Stimulated activated memory B cell treated with anti-CD40 and anti-IgM and Interleukin-4, amounts not matched to agents 10 μg/mL and 1 μg/mL and 100 μg/mL, for 72 hours (primary cell): Measurements from ENCODE around the gene DLG2.

Experiments
- ATAC-seq: fragments of 150-1000 bp; cut with Tn5 transposase; 2 replicates; pipeline ENCODE4 v1.10.0; 2021
- H3K27ac Mint-ChIP-seq: one replicate; pipeline ENCODE4 v1.8.0; 2022; ENCODE audit warnings: mild to moderate bottlenecking, mixed read lengths
- H3K27me3 Mint-ChIP-seq: one replicate; pipeline ENCODE4 v1.8.0; 2022; ENCODE audit warnings: mixed read lengths
- H3K36me3 Mint-ChIP-seq: one replicate; pipeline ENCODE4 v1.8.0; 2022; ENCODE audit warnings: mixed read lengths
- H3K4me1 Mint-ChIP-seq: one replicate; pipeline ENCODE4 v1.8.0; 2022; ENCODE audit warnings: mixed read lengths
- H3K4me3 Mint-ChIP-seq: one replicate; pipeline ENCODE4 v1.8.0; 2022; ENCODE audit warnings: mild to moderate bottlenecking, moderate library complexity, mixed read lengths
- H3K9me3 Mint-ChIP-seq: one replicate; pipeline ENCODE4 v1.8.0; 2022; ENCODE audit warnings: mixed read lengths

The DLG2 gene

DNA sequence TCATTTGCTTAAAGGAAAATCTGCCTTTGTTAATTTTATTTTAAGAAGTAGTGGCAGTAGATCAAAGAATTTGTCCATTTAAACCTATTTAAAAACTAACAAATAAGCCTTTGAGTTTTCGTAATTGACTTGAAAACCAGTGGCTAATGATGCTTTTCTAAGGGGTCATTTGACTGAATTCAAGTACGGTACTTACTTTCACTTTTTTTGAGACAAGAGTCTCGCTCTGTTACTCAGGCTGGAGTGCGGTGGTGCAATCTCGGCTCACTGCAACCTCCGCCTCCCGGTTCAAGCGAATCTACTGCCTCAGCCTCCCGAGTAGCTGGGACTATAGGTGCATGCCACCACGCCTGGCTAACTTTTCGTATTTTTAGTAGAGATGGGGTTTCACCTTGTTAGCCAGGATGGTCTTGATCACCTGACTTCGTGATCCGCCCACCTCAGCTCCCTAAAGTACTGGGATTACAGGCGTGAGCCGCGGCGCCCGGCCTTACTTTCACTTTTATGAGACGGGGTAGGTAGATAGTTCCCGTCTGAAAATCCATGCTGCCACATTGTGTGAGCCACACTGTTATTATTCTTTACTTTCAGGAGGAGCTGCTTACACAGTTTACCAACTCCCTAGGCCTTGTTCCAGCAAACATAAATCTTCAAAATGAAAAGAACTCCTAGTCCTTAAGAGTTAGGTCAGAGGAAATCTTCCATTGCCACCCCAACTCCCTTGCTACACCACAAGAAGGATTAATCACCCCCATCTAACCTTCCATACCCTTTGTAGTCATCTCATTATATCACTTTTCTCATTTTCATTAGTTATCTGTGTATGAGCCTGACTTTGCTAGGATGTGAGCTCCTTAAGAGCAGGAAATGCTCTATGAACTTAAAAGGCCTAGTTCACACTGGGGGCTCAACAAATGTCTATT is 1414.4 kb downstream of the DLG2 start:
- no peak for ATAC-seq
- H3K4me3 Mint-ChIP-seq, result no peak overlapping the region

GRCh38 chr11:84211896-84212295 is 1415.2 kb downstream of the DLG2 start:
- H3K4me1 Mint-ChIP-seq, result no peaks in the 10 kb centered on the region
- H3K27ac Mint-ChIP-seq, result no peak overlapping the region
- no peak overlapping the region for H3K4me3 Mint-ChIP-seq
- no peaks in the 10 kb centered on the region for H3K36me3 Mint-ChIP-seq
- H3K27me3 Mint-ChIP-seq, result no peaks in the 10 kb centered on the region
- no peak for ATAC-seq
- H3K9me3 Mint-ChIP-seq, result peaks cover 2% of the 10 kb centered on the region

More for the DNA sequence above, 1414.4 kb downstream of the DLG2 start:
- Mint-ChIP-seq H3K27ac (no peak overlapping the region), H3K27me3 (no peaks in the 10 kb centered on the region), H3K4me1 (no peaks in the 10 kb centered on the region), H3K36me3 (no peaks in the 10 kb centered on the region), H3K9me3 (peaks cover 5% of the 10 kb centered on the region)

DNA sequence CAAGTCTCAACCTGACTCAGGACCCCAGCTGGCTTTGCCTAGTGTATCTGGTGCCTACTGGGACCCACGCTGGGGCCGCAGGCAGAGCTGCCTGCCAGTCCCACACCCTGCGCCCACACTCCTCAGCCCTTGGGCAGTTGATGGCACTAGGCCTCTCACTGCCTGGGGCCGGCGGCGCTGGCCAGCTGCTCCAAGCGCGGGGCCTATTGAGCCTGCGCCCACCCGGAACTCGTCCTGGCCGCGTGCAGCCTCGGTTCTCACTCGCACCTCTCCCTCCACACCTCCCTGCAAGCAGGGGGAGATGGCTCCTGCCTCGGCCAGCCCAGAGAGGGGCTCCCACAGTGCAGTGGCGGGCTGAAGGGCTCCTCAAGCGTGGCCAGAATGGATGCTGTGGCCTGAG is 1432.4 kb downstream of the DLG2 start:
- ATAC-seq, result no peak
- no peaks in the 10 kb centered on the region for H3K36me3 Mint-ChIP-seq
- H3K4me1 Mint-ChIP-seq, result no peaks in the 10 kb centered on the region
- no peak overlapping the region for H3K4me3 Mint-ChIP-seq
- no peak overlapping the region for H3K27ac Mint-ChIP-seq
- H3K9me3 Mint-ChIP-seq, result peaks cover 3% of the 10 kb centered on the region
- no peaks in the 10 kb centered on the region for H3K27me3 Mint-ChIP-seq

- no peak overlapping the region for H3K27ac Mint-ChIP-seq
- ATAC-seq, result peak; percentile 48
- H3K27me3 Mint-ChIP-seq, result no peaks in the 10 kb centered on the region
- no peak overlapping the region for H3K4me3 Mint-ChIP-seq
- H3K9me3 Mint-ChIP-seq, result peaks cover 3% of the 10 kb centered on the region
- H3K4me1 Mint-ChIP-seq, result no peaks in the 10 kb centered on the region
- H3K36me3 Mint-ChIP-seq, result no peaks in the 10 kb centered on the region
These were observed 1433.4 kb downstream of the DLG2 start for GRCh38 chr11:84193706-84194105.

- no peak overlapping the region for H3K4me3 Mint-ChIP-seq
- H3K27ac Mint-ChIP-seq, result no peak overlapping the region
- H3K27me3 Mint-ChIP-seq, result no peaks in the 10 kb centered on the region
- H3K9me3 Mint-ChIP-seq, result no peaks in the 10 kb centered on the region
- ATAC-seq, result no peak
- H3K4me1 Mint-ChIP-seq, result no peaks in the 10 kb centered on the region
- no peaks in the 10 kb centered on the region for H3K36me3 Mint-ChIP-seq
These were observed 1438.6 kb downstream of the DLG2 start for GRCh38 chr11:84188521-84188920.

- Mint-ChIP-seq H3K27ac (no peak overlapping the region), H3K27me3 (no peaks in the 10 kb centered on the region), H3K9me3 (no peaks in the 10 kb centered on the region), H3K4me3 (no peak overlapping the region), H3K36me3 (no peaks in the 10 kb centered on the region), H3K4me1 (no peaks in the 10 kb centered on the region)
- no peak for ATAC-seq
These were observed 1454.1 kb downstream of the DLG2 start for GRCh38 chr11:84173078-84173477.

GRCh38 chr11:84165139-84165538 is 1462.0 kb downstream of the DLG2 start:
- no peak overlapping the region for H3K27ac Mint-ChIP-seq
- H3K4me3 Mint-ChIP-seq, result no peak overlapping the region

DNA sequence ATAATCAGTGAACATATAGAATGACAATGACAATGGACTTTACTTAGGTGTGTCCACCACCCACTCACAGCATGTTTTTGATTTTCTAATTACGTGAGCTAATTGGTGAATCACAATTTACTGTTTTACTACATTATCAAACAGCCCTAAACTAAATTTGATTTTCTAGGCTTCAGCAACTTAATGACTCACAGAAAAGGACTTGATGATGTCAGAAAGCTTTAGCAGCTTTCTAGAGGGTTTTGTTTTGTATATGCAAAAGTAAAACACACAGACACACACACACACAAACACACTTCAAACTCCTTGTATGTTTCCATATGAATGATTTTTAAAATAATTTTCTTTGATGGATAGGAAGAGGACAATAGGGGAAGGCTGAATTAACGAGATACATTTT is 1462.4 kb downstream of the DLG2 start:
- Mint-ChIP-seq H3K27me3 (no peaks in the 10 kb centered on the region), H3K4me1 (no peaks in the 10 kb centered on the region), H3K4me3 (no peak overlapping the region), H3K27ac (no peak overlapping the region), H3K9me3 (peaks cover 8% of the 10 kb centered on the region), H3K36me3 (no peaks in the 10 kb centered on the region)
- ATAC-seq, result no peak

More at GRCh38 chr11:84165139-84165538, 1462.0 kb downstream of the DLG2 start:
- no peaks in the 10 kb centered on the region for H3K36me3 Mint-ChIP-seq
- no peaks in the 10 kb centered on the region for H3K27me3 Mint-ChIP-seq
- H3K4me1 Mint-ChIP-seq, result no peaks in the 10 kb centered on the region
- peaks cover 8% of the 10 kb centered on the region for H3K9me3 Mint-ChIP-seq
- ATAC-seq, result no peak

- Mint-ChIP-seq H3K27ac (no peak overlapping the region), H3K4me3 (no peak overlapping the region), H3K4me1 (no peaks in the 10 kb centered on the region), H3K27me3 (no peaks in the 10 kb centered on the region), H3K36me3 (no peaks in the 10 kb centered on the region), H3K9me3 (peaks cover 8% of the 10 kb centered on the region)
- no peak for ATAC-seq
These were observed 1464.0 kb downstream of the DLG2 start for GRCh38 chr11:84163116-84163515.

DNA sequence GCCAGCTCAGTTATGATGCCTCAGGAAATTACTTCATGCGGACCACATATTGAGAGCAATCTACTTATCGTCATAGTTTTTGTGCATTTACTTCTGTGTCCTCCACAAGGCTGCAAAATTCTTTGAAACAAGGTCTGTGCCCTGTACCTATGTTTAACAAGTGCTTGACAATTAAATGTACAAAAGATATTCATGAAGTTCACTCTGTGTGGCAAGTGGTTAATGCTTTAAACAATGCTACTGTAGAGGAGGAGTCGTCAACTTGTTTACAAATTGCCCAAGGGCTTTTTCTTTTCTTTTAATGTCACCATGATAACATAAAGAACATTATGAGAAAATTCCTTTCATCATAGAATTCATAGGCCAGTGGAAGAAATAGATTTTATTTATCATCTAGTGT is 1469.5 kb downstream of the DLG2 start:
- Mint-ChIP-seq H3K4me3 (no peak overlapping the region), H3K9me3 (peaks cover 10% of the 10 kb centered on the region), H3K4me1 (no peaks in the 10 kb centered on the region), H3K36me3 (no peaks in the 10 kb centered on the region), H3K27ac (no peak overlapping the region), H3K27me3 (no peaks in the 10 kb centered on the region)
- ATAC-seq, result no peak

- no peak overlapping the region for H3K4me3 Mint-ChIP-seq
- no peak overlapping the region for H3K27ac Mint-ChIP-seq
- no peaks in the 10 kb centered on the region for H3K27me3 Mint-ChIP-seq
- no peaks in the 10 kb centered on the region for H3K36me3 Mint-ChIP-seq
- H3K4me1 Mint-ChIP-seq, result no peaks in the 10 kb centered on the region
- H3K9me3 Mint-ChIP-seq, result peaks cover 10% of the 10 kb centered on the region
- no peak for ATAC-seq
These were observed 1480.3 kb downstream of the DLG2 start for GRCh38 chr11:84146826-84147225.

DNA sequence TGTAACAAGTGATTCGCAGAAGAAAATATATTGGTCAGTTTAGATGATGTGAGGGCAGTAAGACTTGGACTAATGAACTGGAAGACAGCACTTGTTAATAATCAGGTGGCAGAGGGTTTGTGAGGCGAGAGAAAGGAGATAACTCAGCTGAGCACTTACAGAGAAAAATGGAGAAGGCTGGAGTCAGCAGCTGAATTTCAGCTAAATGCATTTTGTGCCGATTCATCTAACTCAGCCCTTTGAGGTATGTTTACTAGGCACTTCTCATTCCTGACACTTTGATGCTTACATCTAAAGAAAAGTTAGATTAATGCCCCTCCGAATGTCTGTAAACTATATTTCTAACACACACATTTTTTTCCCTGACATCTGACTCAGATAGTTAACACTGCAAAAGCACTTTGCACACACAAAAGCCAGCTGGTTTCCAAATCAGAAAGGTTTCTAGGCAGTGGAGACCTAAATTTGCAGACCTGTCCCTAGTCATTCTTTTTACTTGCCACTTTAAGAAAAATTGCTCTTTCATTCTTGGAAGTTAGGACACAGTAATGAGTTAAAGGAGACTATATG is 1481.4 kb downstream of the DLG2 start:
- ATAC-seq, result no peak
- Mint-ChIP-seq H3K27ac (no peak overlapping the region), H3K4me1 (no peaks in the 10 kb centered on the region), H3K27me3 (no peaks in the 10 kb centered on the region), H3K9me3 (peaks cover 10% of the 10 kb centered on the region), H3K36me3 (no peaks in the 10 kb centered on the region), H3K4me3 (no peak overlapping the region)

GRCh38 chr11:84144531-84144930 is 1482.6 kb downstream of the DLG2 start:
- no peaks in the 10 kb centered on the region for H3K36me3 Mint-ChIP-seq
- no peaks in the 10 kb centered on the region for H3K4me1 Mint-ChIP-seq
- H3K9me3 Mint-ChIP-seq, result peaks cover 10% of the 10 kb centered on the region
- no peak for ATAC-seq
- no peak overlapping the region for H3K4me3 Mint-ChIP-seq
- no peaks in the 10 kb centered on the region for H3K27me3 Mint-ChIP-seq
- H3K27ac Mint-ChIP-seq, result no peak overlapping the region

GRCh38 chr11:84142411-84142810 is 1484.7 kb downstream of the DLG2 start:
- ATAC-seq, result no peak
- H3K27ac Mint-ChIP-seq, result no peak overlapping the region
- no peaks in the 10 kb centered on the region for H3K36me3 Mint-ChIP-seq
- H3K27me3 Mint-ChIP-seq, result no peaks in the 10 kb centered on the region
- H3K9me3 Mint-ChIP-seq, result no peaks in the 10 kb centered on the region
- no peak overlapping the region for H3K4me3 Mint-ChIP-seq
- H3K4me1 Mint-ChIP-seq, result no peaks in the 10 kb centered on the region

DNA sequence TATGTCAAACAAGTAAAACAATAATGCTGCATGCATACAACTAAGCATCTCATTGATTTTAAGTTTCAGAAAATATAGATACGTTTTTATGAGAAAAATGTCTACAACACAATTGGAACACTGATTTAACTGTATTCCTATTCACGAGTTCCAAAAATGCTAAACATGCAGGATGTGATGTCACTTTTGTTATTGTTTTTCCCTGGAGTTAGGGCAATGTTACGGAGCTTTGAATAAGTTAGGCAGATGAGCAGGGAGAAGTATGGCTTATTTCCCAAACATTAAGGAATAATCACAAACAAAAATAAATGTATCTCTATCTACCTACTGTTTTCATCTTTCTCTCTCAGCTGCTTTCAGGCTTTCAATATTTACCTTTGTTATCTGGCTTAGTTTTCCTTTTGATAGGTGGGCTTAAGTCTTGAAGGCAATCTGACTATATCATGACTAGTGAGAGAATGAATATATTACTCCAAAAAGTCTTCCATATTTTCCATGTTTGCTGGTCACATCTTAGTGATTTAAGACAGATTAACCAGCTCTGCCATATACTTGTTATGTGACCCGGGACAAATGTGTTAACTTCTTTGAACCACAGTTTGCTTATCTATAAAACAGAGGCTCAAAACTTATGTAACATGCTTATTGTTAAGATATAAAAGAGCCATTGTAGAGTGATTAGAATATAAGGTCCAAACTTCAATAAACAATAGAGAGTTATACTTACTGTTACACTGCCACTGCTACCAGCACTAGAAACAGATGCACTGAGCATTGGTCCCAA is 1486.6 kb downstream of the DLG2 start:
- ATAC-seq, result no peak
- H3K9me3 Mint-ChIP-seq, result no peaks in the 10 kb centered on the region
- H3K36me3 Mint-ChIP-seq, result no peaks in the 10 kb centered on the region
- H3K27me3 Mint-ChIP-seq, result no peaks in the 10 kb centered on the region
- H3K4me1 Mint-ChIP-seq, result no peaks in the 10 kb centered on the region
- no peak overlapping the region for H3K4me3 Mint-ChIP-seq
- H3K27ac Mint-ChIP-seq, result no peak overlapping the region
